H1 (cell line): ENCODE results near the gene GRB7. TPM values are rescaled to one million over a fixed set of nuclear protein-coding genes. Genes with fewer than 3 reads are reported as not detected.

Experiments
- CTCF ChIA-PET: fragments of 300-600 bp; sonication (Branson Sonifier 250); formaldehyde crosslinking; loops from one replicate; lab custom pipeline; 2021; ENCODE audit not compliant: partially characterized antibody; lab: Charles Lee
- POLR2A ChIA-PET: fragments of 300-600 bp; sonication (Branson Sonifier 250); formaldehyde crosslinking; loops from one replicate; lab custom pipeline; 2021; ENCODE audit warnings: inconsistent platforms; ENCODE audit not compliant: partially characterized antibody; lab: Charles Lee
- DNase-seq, 2 experiments: peaks; one replicate each; pipeline versions ENCODE4 v3.0.0 to v3.0.0-alpha.2; 2010 to 2022; ENCODE audit warnings: low spot score in 2 of 2, low read depth in 1 of 2, mixed read lengths in 1 of 2
- FAIRE-seq: peaks from 2 replicates; lab custom pipeline; 2011; peaks lifted over from hg19 to GRCh38; lab: Jason Lieb, UNC
- H2AFZ ChIP-seq: 2 replicates; pipeline ENCODE4 v1.8.1; 2012; ENCODE audit warnings: low read length, inconsistent platforms
- H2AK5ac ChIP-seq: 2 replicates; pipeline ENCODE4 v1.6.1; 2013; ENCODE audit warnings: low read depth, low read length
- H2BK120ac ChIP-seq: replicated peaks from 2 replicates; pipeline ENCODE3; 2013; ENCODE audit warnings: low read depth, low read length, inconsistent platforms
- H2BK12ac ChIP-seq: 2 replicates; pipeline ENCODE4 v1.6.1; 2013; ENCODE audit warnings: low read depth, low read length
- H2BK15ac ChIP-seq: 2 replicates; pipeline ENCODE4 v1.6.1; 2013; ENCODE audit warnings: low read length
- H2BK20ac ChIP-seq: 2 replicates; pipeline ENCODE4 v1.6.1; 2013; ENCODE audit warnings: low read length
- H2BK5ac ChIP-seq: 2 replicates; pipeline ENCODE4 v1.6.1; 2013; ENCODE audit warnings: low read depth, low read length
- H3K14ac ChIP-seq: 2 replicates; pipeline ENCODE4 v1.6.1; 2013; ENCODE audit warnings: inconsistent platforms; ENCODE audit not compliant: insufficient read length
- H3K18ac ChIP-seq: 2 replicates; pipeline ENCODE4 v1.6.1; 2013; ENCODE audit warnings: low read length; ENCODE audit errors: extremely low read depth
- H3K23ac ChIP-seq: 2 replicates; pipeline ENCODE4 v1.6.1; 2013; ENCODE audit warnings: inconsistent platforms; ENCODE audit not compliant: insufficient read length
- H3K23me2 ChIP-seq: 2 replicates; pipeline ENCODE4 v1.6.1; 2013; ENCODE audit warnings: low read depth, low read length
- H3K27ac ChIP-seq: 2 replicates; pipeline ENCODE4 v1.6.1; 2011; ENCODE audit warnings: low read depth, low read length, inconsistent platforms
- H3K27me3 ChIP-seq, 4 experiments: replicated peaks in 1 of 4; 1 replicate in 1 of 4; 2 replicates in 3 of 4; pipeline versions ENCODE4 v1.6.1 to v1.8.1; 2011 to 2013; ENCODE audit warnings: low read length in 3 of 4, mild to moderate bottlenecking in 3 of 4, inconsistent platforms in 2 of 4, mixed read lengths in 2 of 4, moderate library complexity in 1 of 4; ENCODE audit not compliant: control insufficient read depth in 3 of 4, insufficient read depth in 3 of 4; ENCODE audit errors: extremely low read depth in 1 of 4
- H3K36me3 ChIP-seq, 4 experiments: 2 replicates each; pipeline versions ENCODE4 v1.6.1 to v1.8.1; 2011 to 2013; ENCODE audit warnings: mild to moderate bottlenecking in 4 of 4, low read length in 3 of 4, moderate library complexity in 2 of 4, control low read depth in 1 of 4, inconsistent platforms in 1 of 4; ENCODE audit not compliant: insufficient read depth in 4 of 4, control insufficient read depth in 2 of 4
- H3K4ac ChIP-seq: replicated peaks from 2 replicates; pipeline ENCODE3; 2013; ENCODE audit warnings: low read length, low read depth, mixed read lengths, inconsistent platforms; ENCODE audit not compliant: insufficient read length
- H3K4me1 ChIP-seq, 4 experiments: replicated peaks in 1 of 4; 1 replicate in 1 of 4; 2 replicates in 3 of 4; pipeline versions ENCODE4 v1.6.1 to v1.8.1; 2011 to 2013; ENCODE audit warnings: low read length in 3 of 4, inconsistent platforms in 2 of 4, mixed read lengths in 1 of 4; ENCODE audit not compliant: insufficient read depth in 4 of 4, control insufficient read depth in 3 of 4
- H3K4me2 ChIP-seq, 2 experiments: 2 replicates each; pipeline versions ENCODE4 v1.6.1 to v1.8.1; 2011 to 2013; ENCODE audit warnings: low read depth in 2 of 2, low read length in 2 of 2, control low read depth in 1 of 2, inconsistent platforms in 1 of 2, mild to moderate bottlenecking in 1 of 2; ENCODE audit not compliant: insufficient read depth in 1 of 2
- H3K4me3 ChIP-seq, 4 experiments: fragments of 200-600, 300-600 bp in 1 of 4; sonication (generic), shearing (Covaris generic), sonication (Bioruptor Twin) in 1 of 4; 2 replicates each; pipeline versions ENCODE4 v1.5.1 to v1.8.1; 2011 to 2016; ENCODE audit warnings: low read length in 4 of 4, low read depth in 3 of 4, control low read depth in 2 of 4, inconsistent platforms in 2 of 4, mild to moderate bottlenecking in 2 of 4, mixed read lengths in 1 of 4, moderate library complexity in 1 of 4; ENCODE audit not compliant: insufficient read depth in 2 of 4; ENCODE audit errors: extremely low read depth in 1 of 4
- H3K56ac ChIP-seq: replicated peaks from 2 replicates; pipeline ENCODE3; 2013; ENCODE audit warnings: low read depth, mild to moderate bottlenecking, mixed read lengths, low read length, inconsistent platforms; ENCODE audit not compliant: insufficient read length
- H3K79me1 ChIP-seq: 2 replicates; pipeline ENCODE4 v1.6.1; 2013; ENCODE audit warnings: low read depth, low read length, control low read depth
- H3K79me2 ChIP-seq, 2 experiments: 2 replicates each; pipeline versions ENCODE4 v1.6.1 to v1.8.1; 2012 to 2013; ENCODE audit warnings: low read length in 2 of 2, mild to moderate bottlenecking in 2 of 2, inconsistent platforms in 1 of 2; ENCODE audit not compliant: insufficient read depth in 2 of 2, control insufficient read depth in 1 of 2
- H3K9ac ChIP-seq, 4 experiments: replicated peaks in 1 of 4; 1 replicate in 1 of 4; 2 replicates in 3 of 4; pipeline versions ENCODE4 v1.6.1 to v1.8.1; 2011 to 2013; ENCODE audit warnings: low read depth in 3 of 4, low read length in 3 of 4, control low read depth in 2 of 4, mild to moderate bottlenecking in 2 of 4, moderate library complexity in 2 of 4, inconsistent platforms in 1 of 4; ENCODE audit errors: extremely low read depth in 1 of 4
- H3K9me3 ChIP-seq, 2 experiments: 2 replicates each; pipeline versions ENCODE4 v1.6.1 to v1.8.1; 2012 to 2013; ENCODE audit warnings: mild to moderate bottlenecking in 2 of 2, moderate library complexity in 2 of 2, control low read depth in 1 of 2, inconsistent platforms in 1 of 2, low read depth in 1 of 2, low read length in 1 of 2, mixed read lengths in 1 of 2; ENCODE audit not compliant: insufficient read depth in 2 of 2
- H4K20me1 ChIP-seq, 2 experiments: replicated peaks in 1 of 2; 2 replicates each; pipeline versions ENCODE3 to v1.8.1; 2011 to 2013; ENCODE audit warnings: inconsistent platforms in 2 of 2, low read length in 2 of 2, mild to moderate bottlenecking in 1 of 2; ENCODE audit not compliant: insufficient read depth in 2 of 2, control insufficient read depth in 1 of 2
- H4K5ac ChIP-seq: 2 replicates; pipeline ENCODE4 v1.6.1; 2013; ENCODE audit warnings: low read length, low read depth, mixed read lengths, inconsistent platforms; ENCODE audit not compliant: insufficient read length
- H4K8ac ChIP-seq: 2 replicates; pipeline ENCODE4 v1.8.0; 2013; ENCODE audit warnings: mild to moderate bottlenecking, moderate library complexity, low read length, inconsistent platforms; ENCODE audit not compliant: insufficient read depth; ENCODE audit errors: extremely low read depth
- H4K91ac ChIP-seq: replicated peaks from 2 replicates; pipeline ENCODE3; 2013; ENCODE audit warnings: low read length, mixed read lengths, inconsistent platforms; ENCODE audit not compliant: insufficient read length
- GABPA ChIP-seq: IDR thresholded peaks from 2 replicates; pipeline ENCODE4 v1.6.1; 2011; ENCODE audit warnings: mild to moderate bottlenecking, low read length, moderate library complexity, borderline replicate concordance; ENCODE audit not compliant: insufficient read depth
- JUN ChIP-seq: IDR thresholded peaks from 2 replicates; pipeline ENCODE4 v1.6.1; 2011; ENCODE audit warnings: low read depth, mild to moderate bottlenecking, improper control_type of control experiment, low read length
- MAFK ChIP-seq: IDR thresholded peaks from 2 replicates; pipeline ENCODE4 v1.6.1; 2012; ENCODE audit warnings: low read depth, mild to moderate bottlenecking, improper control_type of control experiment, low read length
- NRF1 ChIP-seq: IDR thresholded peaks from 2 replicates; pipeline ENCODE4 v1.6.1; 2011; ENCODE audit warnings: mild to moderate bottlenecking, low read depth, low read length, improper control_type of control experiment
- POU5F1 ChIP-seq: IDR thresholded peaks from 2 replicates; pipeline ENCODE4 v1.6.1; 2011; ENCODE audit warnings: low read depth, mild to moderate bottlenecking, low read length, moderate library complexity
- SIRT6 ChIP-seq: IDR thresholded peaks from one replicate; pipeline ENCODE4 v1.7.1; 2012; ENCODE audit warnings: low read length, inconsistent platforms
- TAF7 ChIP-seq: optimal IDR thresholded peaks from 2 replicates; pipeline ENCODE3; 2011; ENCODE audit warnings: low read depth, mild to moderate bottlenecking, inconsistent platforms, low read length, moderate library complexity, borderline replicate concordance
- WGBS, 2 experiments: shearing (Covaris generic) in 1 of 2; methylation state at CpG; one replicate each; pipeline versions ENCODE4 v1.1.6 to v1.1.7; 2013 to 2015; ENCODE audit warnings: low lambda C conversion rate in 2 of 2, mixed read lengths in 2 of 2, inconsistent platforms in 1 of 2, low coverage in 1 of 2, missing lambda C conversion rate in 1 of 2; ENCODE audit not compliant: insufficient replicate concordance in 2 of 2, insufficient coverage in 1 of 2, insufficient read length in 1 of 2; ENCODE audit errors: extremely low coverage in 1 of 2, missing lambda C conversion rate in 1 of 2; 5-methylcytosine and 5-hydroxymethylcytosine counted together
- polyA plus RNA-seq, 7 experiments: library from polyadenylated mRNA; depleted of rRNA in 3 of 7; stranded (reverse) in 5 of 7; unstranded in 2 of 7; fragments of >200 nt in 5 of 7; fragments of 200-250 nt in 2 of 7; gene quantifications; 1 replicate in 5 of 7; 2 replicates in 1 of 7; 4 replicates in 1 of 7; pipeline versions ENCODE4 v1.2.1 to v1.2.3, GENCODE V29; 2011 to 2013; ENCODE audit warnings: missing spikeins in 2 of 7, mixed read lengths in 2 of 7
- total RNA-seq: library from RNA; stranded (reverse); fragmentation: NEBNext Ultra II Directional; extraction: Animal tissue kit (Norgen Biotek cat#: 25700); gene quantifications from 2 replicates; pipeline ENCODE4 v1.2.1, GENCODE V29; 2021

GRB7 gene
- total and polyA plus RNA-seq, 2 of the 8 experiments (the other 6 are each of a cell fraction or from before 2014, with no cell fraction given) = 32.2 to 41.5 TPM

DNA sequence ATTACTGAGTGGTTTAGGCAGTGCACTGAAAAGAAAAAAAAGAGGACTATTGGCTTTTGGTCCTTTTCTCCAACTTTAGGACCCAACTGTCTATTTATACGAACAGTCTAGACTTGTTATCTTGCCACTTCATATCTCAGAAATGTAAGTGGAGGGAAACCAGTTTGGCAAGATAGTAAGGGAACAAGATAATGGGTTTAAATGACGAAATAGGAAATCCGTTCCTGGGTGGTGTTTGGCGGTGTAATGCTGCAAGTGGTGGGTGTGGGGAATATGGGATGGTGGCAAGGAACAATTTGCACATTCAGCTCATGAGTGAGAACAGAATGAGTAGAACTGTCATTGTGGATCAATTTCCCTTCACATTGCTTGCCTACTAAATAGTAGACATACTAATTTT lies 44.7 kb downstream of the GRB7 start:
- H3K27ac ChIP-seq = no peak overlapping the region
- WGBS, 2 experiments = 90% methylated on average over 4 of the region's 4 CpGs; no CpG with 5 or more reads in 1 of the 2 experiments

More for the DNA sequence above, 44.7 kb downstream of the GRB7 start:
- Histone ChIP-seq H3K4me3 (no peak overlapping the region), H4K5ac (no peak overlapping the region), H3K23me2 (no peaks in the 10 kb centered on the region; the same call in 1 of the 2 replicates), H3K79me2 (no peaks in the 10 kb centered on the region), H4K8ac (no peak overlapping the region), H2AK5ac (no peak overlapping the region), H3K36me3 (no peaks in the 10 kb centered on the region), H3K4ac (no peak overlapping the region), H2AFZ (no peak overlapping the region), H3K4me1 (no peaks in the 10 kb centered on the region), H4K91ac (no peak overlapping the region), H3K9me3 (no peaks in the 10 kb centered on the region), H2BK5ac (no peak overlapping the region), H3K9ac (no peak overlapping the region), H2BK12ac (no peak overlapping the region), H2BK20ac (no peak overlapping the region), H3K14ac (no peak overlapping the region), H2BK15ac (no peak overlapping the region), H2BK120ac (no peak overlapping the region), H3K27me3 (no peaks in the 10 kb centered on the region), H3K56ac (no peak overlapping the region), H3K18ac (no peak overlapping the region), H4K20me1 (no peaks in the 10 kb centered on the region), H3K23ac (no peak overlapping the region), H3K4me2 (no peak overlapping the region), H3K79me1 (no peaks in the 10 kb centered on the region)
- CTCF ChIA-PET = interaction anchor here (1.1 to 2.2 kb wide), 2 partner anchors 9 to 161 kb away, joined by 4 to 7 read pairs; no protein-coding TSS in a partner anchor
- TF ChIP-seq GABPA (no peak), SIRT6 (no peak), NRF1 (no peak), MAFK (no peak), JUN (no peak), POU5F1 (no peak), TAF7 (no peak)
- DNase-seq (no peak), FAIRE-seq (no peak)
- POLR2A ChIA-PET = no interaction called here
